T-helper 22 cell (primary cell): ENCODE data around the gene DLX6.

ENCODE experiments used
- DNase-seq: peaks from one replicate; pipeline ENCODE4 v3.0.0-alpha.2; 2020; ENCODE audit warnings: low read depth

Gene DLX6

GRCh38 chr7:97011536-97012364 is 6.4 kb downstream of the DLX6 start:
- no peak for DNase-seq

- no peak for DNase-seq
These were observed 7.2 kb downstream of the DLX6 start for GRCh38 chr7:97012365-97013133.

DNA sequence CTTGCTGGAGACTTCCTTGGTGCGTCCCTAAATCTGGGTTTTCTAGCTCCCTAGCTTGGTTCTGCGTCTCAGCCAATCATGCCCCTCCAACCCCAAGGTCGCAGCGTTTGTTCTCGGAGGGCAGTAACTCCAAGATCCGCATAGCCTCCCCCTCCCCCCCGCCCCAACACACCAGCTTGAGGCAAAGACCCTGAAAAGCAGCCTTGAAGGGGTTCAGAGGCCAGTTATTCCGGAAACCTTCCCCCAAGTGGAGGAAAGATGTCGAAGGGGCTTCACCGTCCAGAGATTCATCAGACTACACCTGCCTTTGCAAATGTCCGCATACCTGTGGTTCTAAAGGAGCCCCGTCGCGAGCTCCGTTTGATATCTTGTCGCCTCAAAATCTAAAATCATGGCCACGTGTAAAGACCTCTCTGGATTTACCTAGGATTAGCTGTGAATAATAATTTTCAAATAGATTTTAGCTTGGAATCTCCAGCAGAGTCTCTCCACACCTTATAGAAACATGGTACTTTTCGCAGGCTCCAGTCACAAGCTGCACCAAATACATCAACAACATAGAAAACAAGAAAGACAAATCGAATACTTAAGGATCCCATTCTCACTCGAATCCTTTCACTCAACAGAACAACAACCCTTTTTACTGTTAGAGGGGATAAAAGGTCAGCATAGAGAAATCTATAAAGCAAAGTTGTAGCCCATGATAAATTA is 7.9 kb downstream of the DLX6 start:
- DNase-seq = no peak

DNA sequence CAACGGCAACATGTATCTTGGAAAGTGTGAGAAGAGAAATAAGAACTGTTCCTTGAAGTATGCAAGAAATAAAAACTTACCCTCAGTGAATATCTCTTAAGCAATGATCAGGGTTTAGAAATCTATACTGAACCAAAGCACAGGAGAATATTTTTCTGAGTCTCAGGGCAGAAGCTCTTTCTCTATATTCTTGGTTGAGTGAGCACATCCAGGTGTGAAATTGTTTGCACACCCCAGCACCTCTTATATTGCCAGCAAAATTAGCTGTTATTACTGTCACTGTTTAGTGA is 8.4 kb downstream of the DLX6 start:
- DNase-seq = no peak

- DNase-seq = no peak
These were observed 8.9 kb downstream of the DLX6 start for GRCh38 chr7:97014145-97014750.

DNA sequence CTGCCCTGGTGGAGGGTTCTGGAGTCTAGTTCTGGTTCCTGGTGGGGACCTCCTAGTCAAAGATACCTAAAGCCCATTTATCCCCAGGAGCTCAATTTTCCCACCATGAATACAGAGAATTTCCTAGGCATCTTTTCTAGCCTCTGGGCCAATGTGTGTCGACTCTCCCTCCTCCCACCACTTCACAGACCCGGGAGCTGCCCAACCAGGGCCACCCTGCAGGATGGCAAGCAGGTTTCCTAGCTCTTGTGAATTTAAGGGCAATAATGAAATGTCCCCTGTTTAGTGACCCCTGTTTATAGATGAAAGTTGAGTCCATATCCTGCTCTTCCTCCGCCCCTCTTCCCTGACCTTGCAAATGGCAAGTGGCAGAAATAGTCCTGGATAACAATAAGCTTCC is 9.9 kb downstream of the DLX6 start:
- DNase-seq = no peak

GRCh38 chr7:97015756-97016380 is 10.5 kb downstream of the DLX6 start:
- DNase-seq = no peak

DNA sequence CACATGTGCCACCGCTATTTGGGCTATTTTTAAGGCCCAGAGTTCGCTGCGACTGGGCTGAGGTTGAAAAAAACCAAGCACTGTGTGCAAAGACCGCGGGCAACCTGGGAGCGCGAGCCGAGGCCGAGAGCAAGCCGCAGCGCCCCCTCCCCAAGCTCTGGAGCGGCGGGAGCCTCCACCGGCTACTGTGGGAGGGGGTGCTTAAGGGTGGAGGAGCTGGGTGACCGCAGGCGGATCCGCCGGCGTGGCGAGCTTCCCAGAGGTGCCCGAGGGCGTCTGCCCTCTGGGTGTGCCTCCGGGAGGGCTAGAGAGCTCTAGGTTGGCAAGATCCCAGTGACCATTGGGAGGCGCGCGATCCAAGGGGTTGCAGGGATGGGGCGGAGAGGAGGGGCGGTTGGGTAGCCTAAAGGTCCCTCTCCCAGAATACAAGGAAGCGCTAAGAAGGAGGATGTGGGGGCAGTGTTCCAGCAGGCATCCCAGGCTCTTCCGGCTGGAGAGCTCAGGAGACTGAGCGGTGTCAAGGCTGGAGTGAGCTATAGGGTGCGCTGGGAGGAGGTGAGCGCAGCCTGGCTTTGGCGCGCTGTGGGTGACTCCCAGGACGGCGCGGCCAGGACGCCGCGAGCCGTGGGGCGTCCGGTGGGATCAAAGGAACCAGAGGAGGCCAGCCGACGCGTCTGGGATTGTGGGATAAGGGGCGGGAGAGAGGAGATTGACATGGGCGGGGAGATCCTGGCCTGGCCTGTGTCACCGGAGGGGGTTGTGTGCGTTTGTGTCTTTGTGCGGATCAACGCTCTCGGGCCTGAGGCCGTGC is 11.2 kb downstream of the DLX6 start:
- no peak for DNase-seq

DNA sequence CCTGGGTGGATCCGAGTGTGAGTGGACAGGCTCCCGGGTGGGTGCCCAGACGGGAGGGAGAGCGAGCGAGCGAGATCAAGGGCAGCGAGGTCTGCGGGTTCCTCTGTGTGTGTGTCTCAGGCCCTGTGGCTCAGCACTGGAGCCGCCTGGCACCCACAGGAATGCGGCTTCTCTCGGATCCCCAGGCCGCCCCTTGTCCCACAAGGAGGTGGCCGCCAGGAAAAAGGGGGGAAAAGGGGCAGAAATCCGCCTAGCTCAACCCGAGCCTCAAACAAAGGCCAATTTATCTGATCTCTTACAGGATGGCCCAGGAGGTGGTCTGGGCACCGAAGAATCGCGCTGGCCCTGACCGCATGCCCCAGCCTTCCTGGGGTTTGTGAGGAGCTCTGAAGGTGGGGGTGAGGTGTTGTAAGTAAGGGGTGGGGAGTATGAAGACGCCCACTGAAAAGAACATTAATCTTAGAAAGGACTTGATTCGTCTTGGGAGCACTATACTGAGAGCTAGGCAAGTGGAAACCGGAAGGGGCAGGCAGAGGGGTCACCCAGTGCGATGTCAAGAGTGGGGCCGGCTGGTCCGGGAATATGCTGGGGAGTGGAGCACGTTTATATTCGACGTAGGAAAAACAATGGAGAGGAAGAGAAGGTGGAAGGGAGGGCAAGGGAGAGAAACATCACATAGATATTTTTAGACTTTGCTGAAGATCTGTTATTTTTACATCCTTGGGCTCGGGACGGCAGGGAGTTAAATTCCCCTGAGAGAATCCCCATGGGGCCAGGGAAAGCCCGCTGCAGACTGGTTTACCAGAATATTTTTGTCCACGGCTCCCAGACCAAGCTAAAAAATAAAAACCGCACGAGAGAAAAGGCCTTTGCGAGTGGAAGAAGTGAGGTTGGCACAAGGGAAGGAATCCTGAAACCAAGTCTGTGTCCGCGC is 12.1 kb downstream of the DLX6 start:
- no peak for DNase-seq

GRCh38 chr7:97018126-97018601 is 12.8 kb downstream of the DLX6 start:
- no peak for DNase-seq

- DNase-seq = no peak
These were observed 13.6 kb downstream of the DLX6 start for GRCh38 chr7:97018791-97019531.

- DNase-seq = no peak
These were observed 14.4 kb downstream of the DLX6 start for GRCh38 chr7:97019710-97020225.

- DNase-seq = no peak
These were observed 15.2 kb downstream of the DLX6 start for GRCh38 chr7:97020601-97020995.

GRCh38 chr7:97020996-97021746 is 15.8 kb downstream of the DLX6 start:
- DNase-seq = no peak

DNA sequence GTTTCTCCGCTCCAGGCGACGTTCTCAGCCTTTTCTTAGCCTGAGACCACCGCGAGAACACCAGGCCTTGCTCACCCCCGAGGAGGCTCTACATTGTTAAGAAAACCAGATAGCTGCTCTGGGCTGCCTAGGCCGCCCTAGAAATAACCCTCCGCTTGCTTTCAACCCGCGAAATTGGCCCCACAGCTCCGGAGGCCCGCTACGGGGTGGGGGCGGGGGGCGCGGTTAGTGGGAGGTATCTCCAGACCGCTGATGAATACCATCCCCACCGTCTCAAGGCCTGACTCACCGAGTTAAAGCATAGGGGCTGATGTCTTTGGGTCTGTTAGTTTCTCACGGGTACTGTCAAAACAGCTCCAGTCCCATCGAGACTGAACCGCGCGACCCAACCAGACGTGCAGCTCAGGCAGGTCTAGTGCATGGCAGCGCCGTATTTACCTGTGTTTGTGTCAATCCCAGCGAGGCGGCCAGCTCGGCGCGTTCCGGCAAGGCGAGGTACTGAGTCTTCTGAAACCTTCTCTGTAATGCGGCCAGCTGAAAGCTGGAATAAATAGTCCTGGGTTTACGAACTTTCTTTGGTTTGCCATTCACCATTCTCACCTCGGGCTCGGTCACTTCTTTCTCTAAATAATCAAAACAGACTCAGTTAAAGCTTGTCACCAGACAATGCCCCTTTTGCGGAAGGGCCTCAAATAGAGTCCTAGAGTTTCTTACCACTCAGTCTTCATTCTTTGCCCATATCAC is 16.6 kb downstream of the DLX6 start:
- DNase-seq = no peak

DNA sequence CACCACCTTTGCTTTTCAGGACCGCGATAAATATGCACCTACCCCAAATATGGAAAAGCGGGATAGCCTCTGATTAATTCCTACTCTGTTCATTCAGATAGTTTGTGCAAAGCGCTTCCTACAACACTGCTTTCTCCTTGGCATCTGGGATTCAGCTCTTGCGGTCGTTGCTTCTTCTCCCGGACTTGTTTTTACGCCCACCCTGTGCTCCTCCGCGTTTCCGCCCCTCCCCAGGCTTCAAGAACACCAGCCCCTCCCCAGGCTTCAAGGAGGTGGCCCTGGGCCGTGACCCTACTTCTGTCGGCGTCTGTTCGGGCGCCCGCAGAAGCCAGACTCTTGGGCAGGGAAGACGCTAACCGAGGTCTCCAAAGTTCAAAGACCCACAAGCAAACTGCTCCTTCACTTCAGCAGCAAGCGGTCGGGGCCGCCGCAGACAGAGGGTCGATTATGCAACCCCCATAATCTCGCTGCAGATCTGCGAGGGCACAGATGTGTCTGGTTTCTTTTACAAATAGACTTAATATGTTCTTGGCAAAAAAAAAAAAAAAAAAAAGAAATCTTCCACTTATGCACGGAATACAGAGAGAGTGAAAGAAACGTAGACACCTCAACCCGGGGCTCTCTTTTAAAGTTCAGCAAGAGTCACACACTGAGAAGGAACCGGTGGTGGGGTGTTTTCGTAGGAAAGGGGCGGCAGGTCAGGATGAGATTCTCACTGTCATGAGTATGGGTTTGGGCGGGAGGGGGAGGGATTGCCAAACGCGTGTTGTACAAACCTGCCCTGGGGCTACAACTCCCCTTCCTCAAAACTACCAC is 17.3 kb downstream of the DLX6 start:
- no peak for DNase-seq
